NB4 (cell line): ENCODE measurements around the gene UBE2I.

Source experiments
- POLR2A ChIP-seq: IDR thresholded peaks from 2 replicates; pipeline ENCODE4 v1.6.1; 2011; ENCODE audit warnings: mild to moderate bottlenecking; ENCODE audit not compliant: insufficient read length; ENCODE audit errors: extremely low read depth
- TF ChIP-seq, protein P1 (sequence below): IDR thresholded peaks from one replicate; pipeline ENCODE4 v1.5.1; 2012; ENCODE audit warnings: low read depth, low read length

DNA sequence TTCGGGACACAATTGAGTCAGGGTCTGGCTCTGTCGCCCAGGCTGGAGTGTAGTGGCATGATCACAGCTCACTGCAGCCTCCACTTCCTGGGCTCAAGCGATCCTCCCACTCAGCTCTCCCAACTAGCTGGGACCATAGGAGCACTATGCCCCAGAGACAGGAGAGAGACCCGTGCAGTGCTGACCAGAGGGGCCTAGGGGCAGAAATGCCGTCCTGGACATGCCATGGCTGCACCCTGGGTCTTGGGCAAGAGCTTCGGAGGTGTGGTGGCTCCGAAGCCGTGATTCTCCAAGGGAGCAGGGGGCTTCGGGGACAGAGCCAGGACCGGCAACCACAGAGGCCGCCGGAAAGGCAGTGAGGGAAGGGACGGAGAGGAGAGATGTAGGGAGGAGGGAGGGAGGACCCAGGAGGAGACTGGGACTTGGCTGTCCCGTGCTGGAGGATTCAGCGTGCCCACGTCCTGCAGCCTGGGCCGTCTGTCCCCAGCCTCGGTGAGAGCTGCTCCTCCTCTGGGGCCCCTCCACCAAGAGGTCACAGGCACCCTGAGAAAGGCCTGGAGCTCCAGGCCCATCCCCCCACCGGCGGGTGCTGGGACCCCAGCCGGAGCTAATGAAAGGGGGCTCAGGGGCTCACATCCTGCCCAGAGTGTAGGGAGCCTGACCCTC is 31.7 kb upstream of the UBE2I start:
- TF ChIP-seq, protein P1, sequence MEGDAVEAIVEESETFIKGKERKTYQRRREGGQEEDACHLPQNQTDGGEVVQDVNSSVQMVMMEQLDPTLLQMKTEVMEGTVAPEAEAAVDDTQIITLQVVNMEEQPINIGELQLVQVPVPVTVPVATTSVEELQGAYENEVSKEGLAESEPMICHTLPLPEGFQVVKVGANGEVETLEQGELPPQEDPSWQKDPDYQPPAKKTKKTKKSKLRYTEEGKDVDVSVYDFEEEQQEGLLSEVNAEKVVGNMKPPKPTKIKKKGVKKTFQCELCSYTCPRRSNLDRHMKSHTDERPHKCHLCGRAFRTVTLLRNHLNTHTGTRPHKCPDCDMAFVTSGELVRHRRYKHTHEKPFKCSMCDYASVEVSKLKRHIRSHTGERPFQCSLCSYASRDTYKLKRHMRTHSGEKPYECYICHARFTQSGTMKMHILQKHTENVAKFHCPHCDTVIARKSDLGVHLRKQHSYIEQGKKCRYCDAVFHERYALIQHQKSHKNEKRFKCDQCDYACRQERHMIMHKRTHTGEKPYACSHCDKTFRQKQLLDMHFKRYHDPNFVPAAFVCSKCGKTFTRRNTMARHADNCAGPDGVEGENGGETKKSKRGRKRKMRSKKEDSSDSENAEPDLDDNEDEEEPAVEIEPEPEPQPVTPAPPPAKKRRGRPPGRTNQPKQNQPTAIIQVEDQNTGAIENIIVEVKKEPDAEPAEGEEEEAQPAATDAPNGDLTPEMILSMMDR: no peak
- no peak for TF ChIP-seq POLR2A
